GM12864 (cell line): ENCODE data around the gene TPSD1.

Experiments used
- DNase-seq: peaks from one replicate; pipeline ENCODE4 v3.0.0-alpha.2; 2011; ENCODE audit warnings: low read depth
- H3K4me3 ChIP-seq: 2 replicates; pipeline ENCODE4 v1.5.1; 2011; ENCODE audit warnings: mild to moderate bottlenecking, low read depth, low read length, control low read depth
- TF ChIP-seq, protein P1 (sequence below): IDR thresholded peaks from 2 replicates; pipeline ENCODE4 v1.5.1; 2011; ENCODE audit warnings: low read depth, mild to moderate bottlenecking, moderate library complexity, low read length, control low read depth, inconsistent platforms; ENCODE audit errors: missing control alignments

TPSD1 gene

DNA sequence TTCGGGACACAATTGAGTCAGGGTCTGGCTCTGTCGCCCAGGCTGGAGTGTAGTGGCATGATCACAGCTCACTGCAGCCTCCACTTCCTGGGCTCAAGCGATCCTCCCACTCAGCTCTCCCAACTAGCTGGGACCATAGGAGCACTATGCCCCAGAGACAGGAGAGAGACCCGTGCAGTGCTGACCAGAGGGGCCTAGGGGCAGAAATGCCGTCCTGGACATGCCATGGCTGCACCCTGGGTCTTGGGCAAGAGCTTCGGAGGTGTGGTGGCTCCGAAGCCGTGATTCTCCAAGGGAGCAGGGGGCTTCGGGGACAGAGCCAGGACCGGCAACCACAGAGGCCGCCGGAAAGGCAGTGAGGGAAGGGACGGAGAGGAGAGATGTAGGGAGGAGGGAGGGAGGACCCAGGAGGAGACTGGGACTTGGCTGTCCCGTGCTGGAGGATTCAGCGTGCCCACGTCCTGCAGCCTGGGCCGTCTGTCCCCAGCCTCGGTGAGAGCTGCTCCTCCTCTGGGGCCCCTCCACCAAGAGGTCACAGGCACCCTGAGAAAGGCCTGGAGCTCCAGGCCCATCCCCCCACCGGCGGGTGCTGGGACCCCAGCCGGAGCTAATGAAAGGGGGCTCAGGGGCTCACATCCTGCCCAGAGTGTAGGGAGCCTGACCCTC is 21.9 kb downstream of the TPSD1 start:
- TF ChIP-seq, protein P1, sequence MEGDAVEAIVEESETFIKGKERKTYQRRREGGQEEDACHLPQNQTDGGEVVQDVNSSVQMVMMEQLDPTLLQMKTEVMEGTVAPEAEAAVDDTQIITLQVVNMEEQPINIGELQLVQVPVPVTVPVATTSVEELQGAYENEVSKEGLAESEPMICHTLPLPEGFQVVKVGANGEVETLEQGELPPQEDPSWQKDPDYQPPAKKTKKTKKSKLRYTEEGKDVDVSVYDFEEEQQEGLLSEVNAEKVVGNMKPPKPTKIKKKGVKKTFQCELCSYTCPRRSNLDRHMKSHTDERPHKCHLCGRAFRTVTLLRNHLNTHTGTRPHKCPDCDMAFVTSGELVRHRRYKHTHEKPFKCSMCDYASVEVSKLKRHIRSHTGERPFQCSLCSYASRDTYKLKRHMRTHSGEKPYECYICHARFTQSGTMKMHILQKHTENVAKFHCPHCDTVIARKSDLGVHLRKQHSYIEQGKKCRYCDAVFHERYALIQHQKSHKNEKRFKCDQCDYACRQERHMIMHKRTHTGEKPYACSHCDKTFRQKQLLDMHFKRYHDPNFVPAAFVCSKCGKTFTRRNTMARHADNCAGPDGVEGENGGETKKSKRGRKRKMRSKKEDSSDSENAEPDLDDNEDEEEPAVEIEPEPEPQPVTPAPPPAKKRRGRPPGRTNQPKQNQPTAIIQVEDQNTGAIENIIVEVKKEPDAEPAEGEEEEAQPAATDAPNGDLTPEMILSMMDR: no peak

DNA sequence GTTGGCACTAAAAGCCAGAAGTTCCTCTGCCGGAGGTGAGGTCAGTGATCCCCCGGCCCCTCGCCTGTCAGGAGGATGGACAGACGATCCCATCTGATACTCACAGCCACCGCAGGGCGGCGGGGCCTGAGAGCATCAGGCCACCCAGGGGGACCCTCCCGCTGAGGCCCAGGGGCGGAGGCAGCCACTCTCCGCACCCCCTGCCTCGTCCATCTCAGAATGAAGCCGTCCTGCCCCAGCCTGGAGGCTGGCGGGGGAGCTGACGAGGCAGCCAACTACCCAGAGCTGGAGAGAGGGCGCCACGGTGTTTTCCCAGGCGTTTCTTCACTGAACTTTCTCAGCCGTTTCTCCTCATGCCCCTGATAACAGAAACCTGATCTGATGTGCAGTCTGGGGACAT is 22.6 kb downstream of the TPSD1 start:
- no peak overlapping the region for H3K4me3 ChIP-seq
- TF ChIP-seq, protein P1: no peak
- no peak for DNase-seq

More for the DNA sequence above, 21.9 kb downstream of the TPSD1 start:
- DNase-seq: no peak
- no peak overlapping the region for H3K4me3 ChIP-seq

DNA sequence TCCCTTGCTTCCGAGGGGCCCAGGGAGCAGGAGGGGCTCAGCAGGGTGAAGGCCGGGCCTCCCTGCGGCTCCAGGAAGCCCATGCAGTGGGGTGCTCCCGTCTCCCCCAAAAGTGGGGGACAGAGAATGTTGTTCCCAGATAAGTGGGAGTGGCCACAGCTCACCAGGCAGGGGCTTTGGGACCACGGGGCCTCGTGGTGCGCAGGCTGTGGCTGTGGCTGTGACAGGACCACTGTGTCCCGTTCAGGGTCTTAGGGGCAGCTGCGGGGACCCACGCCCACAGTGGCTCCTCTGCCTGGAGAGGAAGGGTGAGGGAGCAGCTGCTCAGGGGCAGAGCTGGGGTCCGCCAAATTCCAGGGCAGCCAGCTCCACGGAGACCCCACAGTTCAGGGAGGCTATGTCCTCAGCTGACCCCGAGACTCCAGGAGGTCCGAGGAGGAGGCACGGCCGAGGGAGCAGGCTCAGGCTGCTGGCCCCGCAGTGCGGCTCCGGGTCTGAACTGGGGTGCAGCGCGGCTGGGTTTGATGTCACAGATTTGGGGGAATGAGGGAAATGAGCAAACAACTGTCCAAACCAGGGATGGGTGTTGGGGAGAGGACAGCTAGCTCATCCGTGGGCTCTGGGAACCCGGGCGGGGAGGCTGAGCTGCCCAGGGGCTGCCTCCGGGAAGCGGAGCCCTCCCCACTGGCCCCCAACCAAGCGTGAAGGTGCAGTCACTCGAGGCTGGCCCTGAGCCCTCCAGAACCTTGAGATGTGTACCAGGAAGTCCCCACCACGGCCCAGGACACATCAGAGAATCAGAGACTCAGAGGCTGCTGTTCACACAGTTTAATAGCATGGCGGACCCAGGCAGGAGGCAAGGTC is 23.4 kb downstream of the TPSD1 start:
- TF ChIP-seq, protein P1: no peak
- no peak for DNase-seq
- H3K4me3 ChIP-seq: no peak overlapping the region

DNA sequence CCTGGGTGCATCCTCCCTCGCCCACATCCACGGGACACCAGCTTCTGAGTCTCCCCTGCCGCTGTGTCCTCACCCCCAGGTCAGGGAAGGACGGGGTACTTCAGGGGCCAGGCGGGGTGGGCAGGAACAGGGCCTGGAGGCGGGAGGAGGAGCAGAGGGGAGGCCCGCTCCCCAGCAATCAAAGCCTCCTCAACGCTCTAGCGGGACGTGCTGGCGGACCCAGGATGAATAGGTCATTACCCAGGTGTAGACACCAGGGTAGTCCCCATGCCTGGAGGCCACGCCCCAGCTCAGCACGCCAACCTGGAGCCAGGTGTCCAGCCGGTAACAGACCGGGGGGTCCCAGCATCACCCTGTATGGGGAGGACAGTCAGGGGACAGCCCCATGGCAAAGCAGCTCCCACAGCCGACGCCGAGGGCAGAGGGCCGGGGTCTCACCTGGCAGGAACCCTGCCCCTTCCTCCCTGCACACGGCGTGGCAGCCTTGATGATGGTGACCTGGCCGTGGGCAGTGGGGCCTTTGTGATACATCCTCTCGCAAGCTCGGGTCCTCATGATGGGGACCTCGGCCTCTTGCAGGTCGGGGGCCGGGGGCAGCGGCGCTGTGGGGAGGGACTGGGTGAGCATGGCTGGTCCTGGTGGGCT is 24.2 kb downstream of the TPSD1 start:
- DNase-seq: no peak
- H3K4me3 ChIP-seq: no peak overlapping the region
- TF ChIP-seq, protein P1: no peak

DNA sequence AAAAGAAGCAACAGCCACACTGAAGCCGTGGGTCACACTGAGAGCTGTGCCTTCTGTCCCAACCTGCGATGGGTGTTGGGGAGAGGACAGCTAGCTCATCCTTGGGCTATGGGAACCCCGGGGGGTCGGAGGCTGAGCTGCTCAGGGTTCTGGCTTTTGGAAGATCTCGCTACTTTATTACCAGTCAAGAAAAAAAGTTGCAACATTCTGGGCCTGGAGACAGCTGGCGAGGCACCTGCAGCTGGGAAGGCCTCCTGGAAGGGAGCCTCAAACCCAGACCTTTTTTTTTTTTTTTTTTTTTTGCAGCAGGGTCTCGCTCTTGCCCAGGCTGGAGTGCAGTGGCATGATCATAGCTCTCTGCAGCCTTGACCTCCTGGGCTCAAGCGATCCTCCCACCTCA is 24.9 kb downstream of the TPSD1 start:
- H3K4me3 ChIP-seq: no peak overlapping the region
- no peak for DNase-seq
- TF ChIP-seq, protein P1: no peak

DNA sequence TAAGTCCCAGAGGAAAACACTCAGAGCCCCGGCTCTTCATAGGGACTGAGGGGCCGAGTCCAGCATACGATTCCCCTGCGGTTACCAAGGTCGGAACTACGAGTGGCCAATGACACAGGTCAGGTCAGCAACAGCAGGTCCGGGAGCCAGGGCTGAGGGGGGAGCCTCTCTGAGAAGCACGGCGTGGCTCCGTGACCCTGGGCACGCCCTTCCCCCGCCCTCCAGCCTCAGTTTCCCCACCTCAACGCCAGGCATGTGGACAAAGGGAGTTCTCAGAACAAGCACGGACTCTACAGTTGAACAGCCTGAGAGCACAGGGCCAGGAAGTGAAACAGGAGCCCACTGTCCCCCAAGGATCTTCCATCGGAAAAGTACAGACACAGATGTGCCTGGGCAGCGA is 25.6 kb downstream of the TPSD1 start:
- H3K4me3 ChIP-seq: no peak overlapping the region
- DNase-seq: no peak
- TF ChIP-seq, protein P1: no peak
